HCT116 (cell line): Measurements from ENCODE around the gene HOMER3. TPM values are rescaled to one million over a fixed set of nuclear protein-coding genes. Genes with fewer than 3 reads are reported as not detected.

Experiments
- ATAC-seq: fragments of 200-7000 bp; cut with Tn5 transposase; 2 replicates; pipeline ENCODE4 v1.9.1; 2020; ENCODE audit warnings: mild to moderate bottlenecking, moderate library complexity
- BruUV-seq: library from RNA; stranded (reverse); fragments of 400-500 nt; replicated peaks from 2 replicates; lab custom pipeline; 2021; lab: Mats Ljungman, UMichigan
- CTCF ChIA-PET: fragments of 300-600 bp; sonication (Branson Sonifier 250); formaldehyde crosslinking; loops from one replicate; lab custom pipeline; 2021; ENCODE audit warnings: antibody characterized with exemption; lab: Charles Lee
- POLR2A ChIA-PET: fragments of 300-600, 350-600 bp; sonication (Branson Sonifier 250); formaldehyde crosslinking; loops from one replicate; lab custom pipeline; 2021; ENCODE audit warnings: antibody characterized with exemption; lab: Charles Lee
- RAD21 ChIA-PET, 2 experiments: fragments of 300-600 bp; sonication (Branson Sonifier 250); formaldehyde crosslinking; loops; one replicate each; lab custom pipeline; 2023; ENCODE audit warnings: low total read pairs in 2 of 2; ENCODE audit not compliant: uncharacterized antibody in 2 of 2, unreplicated experiment in 2 of 2, low non-redundant PET in 1 of 2; lab: Charles Lee
- DNase-seq: peaks from one replicate; pipeline ENCODE4 v3.0.0-alpha.2; 2010; ENCODE audit warnings: low read depth, low spot score
- H2AFZ ChIP-seq: fragments of 200-600 bp; shearing (Covaris generic), sonication (generic); 2 replicates; pipeline ENCODE4 v1.6.1; 2017; ENCODE audit warnings: low read depth, mixed run types, mixed read lengths, antibody characterized with exemption, low read length; ENCODE audit not compliant: poor library complexity, severe bottlenecking
- H3K27ac ChIP-seq: 2 replicates; pipeline ENCODE4 v1.5.1; 2012; ENCODE audit warnings: low read depth, low read length
- H3K27me3 ChIP-seq: fragments of 200-600 bp; sonication (generic); 2 replicates; pipeline ENCODE4 v1.6.1; 2016; ENCODE audit warnings: mixed run types, low read length, mixed read lengths; ENCODE audit not compliant: insufficient read depth
- H3K36me3 ChIP-seq, 2 experiments: fragments of 200-500 bp in 1 of 2; fragments of 200-600 bp in 1 of 2; sonication (Bioruptor generic) in 1 of 2; sonication (generic) in 1 of 2; 2 replicates each; pipeline versions ENCODE4 v1.5.1 to v1.6.1; 2014 to 2016; ENCODE audit warnings: low read length in 2 of 2, inconsistent platforms in 1 of 2, mixed read lengths in 1 of 2, mixed run types in 1 of 2; ENCODE audit not compliant: insufficient read depth in 2 of 2, control insufficient read depth in 1 of 2
- H3K4me1 ChIP-seq, 2 experiments: fragments of 200-600 bp in 1 of 2; sonication (generic) in 1 of 2; 2 replicates each; pipeline versions ENCODE4 v1.5.1 to v1.6.1; 2012 to 2017; ENCODE audit warnings: low read length in 2 of 2, inconsistent platforms in 1 of 2, mild to moderate bottlenecking in 1 of 2, mixed read lengths in 1 of 2, mixed run types in 1 of 2, moderate library complexity in 1 of 2; ENCODE audit not compliant: insufficient read depth in 2 of 2, control insufficient read depth in 1 of 2
- H3K4me2 ChIP-seq: fragments of 200-600 bp; sonication (generic); 2 replicates; pipeline ENCODE4 v1.6.1; 2017; ENCODE audit warnings: mixed run types, low read length, mixed read lengths
- H3K4me3 ChIP-seq, 2 experiments: fragments of 200-600 bp in 1 of 2; sonication (generic) in 1 of 2; replicated peaks in 1 of 2; 2 replicates each; pipeline ENCODE4 v1.5.1; 2011 to 2016; ENCODE audit warnings: low read length in 2 of 2, control low read depth in 1 of 2, low read depth in 1 of 2, mild to moderate bottlenecking in 1 of 2, mixed read lengths in 1 of 2, mixed run types in 1 of 2
- H3K79me2 ChIP-seq: fragments of 200-600 bp; sonication (generic); 2 replicates; pipeline ENCODE4 v1.6.1; 2017; ENCODE audit warnings: mild to moderate bottlenecking, mixed run types, low read length, moderate library complexity, mixed read lengths; ENCODE audit not compliant: insufficient read depth
- H3K9ac ChIP-seq: fragments of 200-600 bp; sonication (generic); 2 replicates; pipeline ENCODE4 v1.6.1; 2016; ENCODE audit warnings: low read length, mixed read lengths
- H3K9me2 ChIP-seq: fragments of 200-600 bp; sonication (generic), shearing (Covaris generic); 2 replicates; pipeline ENCODE4 v1.6.1; 2017; ENCODE audit warnings: mixed run types, mild to moderate bottlenecking, moderate library complexity; ENCODE audit not compliant: insufficient read depth
- H3K9me3 ChIP-seq, 2 experiments: fragments of 200-500 bp in 1 of 2; fragments of 200-600 bp in 1 of 2; sonication (Bioruptor generic) in 1 of 2; sonication (generic) in 1 of 2; 2 replicates each; pipeline ENCODE4 v1.6.1; 2014 to 2017; ENCODE audit warnings: low read length in 2 of 2, mixed read lengths in 2 of 2, inconsistent platforms in 1 of 2, low read depth in 1 of 2, mild to moderate bottlenecking in 1 of 2, mixed run types in 1 of 2, moderate library complexity in 1 of 2; ENCODE audit not compliant: control insufficient read depth in 1 of 2, insufficient read depth in 1 of 2
- H4K20me1 ChIP-seq: fragments of 200-600 bp; sonication (generic), shearing (Covaris generic); 2 replicates; pipeline ENCODE4 v1.6.1; 2017; ENCODE audit warnings: mixed run types, mild to moderate bottlenecking, moderate library complexity; ENCODE audit not compliant: insufficient read depth
- EZH2phosphoT487 ChIP-seq: fragments of 200-600 bp; IDR thresholded peaks from 2 replicates; pipeline ENCODE4 v1.6.1; 2018; ENCODE audit warnings: antibody characterized with exemption, borderline replicate concordance
- JUND ChIP-seq: IDR thresholded peaks from 2 replicates; pipeline ENCODE4 v1.6.1; 2012
- YY1 ChIP-seq: IDR thresholded peaks from 2 replicates; pipeline ENCODE4 v1.6.1; 2011; ENCODE audit warnings: low read length, low read depth, moderate library complexity, mild to moderate bottlenecking; ENCODE audit not compliant: insufficient replicate concordance; ENCODE audit errors: extremely low read depth
- intact Hi-C: fragments of 100-400 bp; cut with micrococcal nuclease; formaldehyde crosslinking; loops from 2 replicates; pipeline ENCODE4 v1.10.0; 2022
- total RNA-seq: library from RNA; stranded (reverse); gene quantifications from one replicate; pipeline ENCODE4 v1.2.1, GENCODE V29; 2021; ENCODE audit not compliant: unreplicated experiment
- TF ChIP-seq, protein P1 (sequence below), 3 experiments: fragments of 200-600 bp in 1 of 3; sonication (generic) in 1 of 3; IDR thresholded peaks in 2 of 3; conservative IDR thresholded peaks in 1 of 3; 2 replicates each; pipeline ENCODE4 v1.5.1; 2012 to 2017; ENCODE audit warnings: low read depth in 2 of 3, low read length in 2 of 3, antibody characterized with exemption in 1 of 3, borderline replicate concordance in 1 of 3, control low read depth in 1 of 3, mild to moderate bottlenecking in 1 of 3, mixed read lengths in 1 of 3, mixed run types in 1 of 3, moderate library complexity in 1 of 3; ENCODE audit not compliant: insufficient read depth in 1 of 3
- TF ChIP-seq, protein P2 (sequence below): IDR thresholded peaks from 2 replicates; pipeline ENCODE4 v1.6.1; 2012
- TF ChIP-seq, protein P3 (sequence below): IDR thresholded peaks from 2 replicates; pipeline ENCODE4 v1.6.1; 2011; ENCODE audit warnings: mild to moderate bottlenecking, low read length, moderate library complexity; ENCODE audit not compliant: insufficient replicate concordance; ENCODE audit errors: extremely low read depth

The HOMER3 gene
- total RNA-seq, 1 experiment from 2014 or later = 45.2 TPM

DNA sequence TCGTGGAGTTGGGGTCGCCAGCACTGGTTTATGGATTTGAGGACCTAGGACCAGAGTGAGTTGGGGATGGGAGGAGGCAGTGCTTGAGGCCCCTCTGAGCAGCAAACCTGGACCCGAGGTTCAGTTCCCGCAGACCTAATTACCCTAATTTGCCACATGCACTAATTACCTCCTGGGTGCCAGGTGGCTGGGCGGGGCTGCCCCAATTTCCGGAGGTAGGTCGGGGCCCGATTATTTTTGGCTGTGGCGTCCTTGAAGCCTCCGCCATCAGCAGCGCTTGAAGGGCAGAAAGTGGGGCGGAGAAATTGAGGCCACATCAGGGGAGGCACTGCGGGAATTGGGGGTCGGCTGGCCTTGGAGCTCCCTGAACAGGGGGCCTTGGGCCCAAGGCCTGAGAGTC, 5.9 kb upstream of the HOMER3 start:
- no peaks in the 10 kb centered on the region for H4K20me1 ChIP-seq
- TF ChIP-seq EZH2phosphoT487 (no peak), JUND (no peak), YY1 (no peak)
- TF ChIP-seq, protein P1, sequence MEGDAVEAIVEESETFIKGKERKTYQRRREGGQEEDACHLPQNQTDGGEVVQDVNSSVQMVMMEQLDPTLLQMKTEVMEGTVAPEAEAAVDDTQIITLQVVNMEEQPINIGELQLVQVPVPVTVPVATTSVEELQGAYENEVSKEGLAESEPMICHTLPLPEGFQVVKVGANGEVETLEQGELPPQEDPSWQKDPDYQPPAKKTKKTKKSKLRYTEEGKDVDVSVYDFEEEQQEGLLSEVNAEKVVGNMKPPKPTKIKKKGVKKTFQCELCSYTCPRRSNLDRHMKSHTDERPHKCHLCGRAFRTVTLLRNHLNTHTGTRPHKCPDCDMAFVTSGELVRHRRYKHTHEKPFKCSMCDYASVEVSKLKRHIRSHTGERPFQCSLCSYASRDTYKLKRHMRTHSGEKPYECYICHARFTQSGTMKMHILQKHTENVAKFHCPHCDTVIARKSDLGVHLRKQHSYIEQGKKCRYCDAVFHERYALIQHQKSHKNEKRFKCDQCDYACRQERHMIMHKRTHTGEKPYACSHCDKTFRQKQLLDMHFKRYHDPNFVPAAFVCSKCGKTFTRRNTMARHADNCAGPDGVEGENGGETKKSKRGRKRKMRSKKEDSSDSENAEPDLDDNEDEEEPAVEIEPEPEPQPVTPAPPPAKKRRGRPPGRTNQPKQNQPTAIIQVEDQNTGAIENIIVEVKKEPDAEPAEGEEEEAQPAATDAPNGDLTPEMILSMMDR (IDR thresholded peaks at IDR 0.05 in 2 of 3, conservative IDR thresholded peaks at IDR 0.05 in 1 of 3; ENCODE audit: borderline replicate concordance in 1 of 3, insufficient read depth in 1 of 3, low read depth in 2 of 3, low read length in 2 of 3) = no peak
- TF ChIP-seq, protein P2, sequence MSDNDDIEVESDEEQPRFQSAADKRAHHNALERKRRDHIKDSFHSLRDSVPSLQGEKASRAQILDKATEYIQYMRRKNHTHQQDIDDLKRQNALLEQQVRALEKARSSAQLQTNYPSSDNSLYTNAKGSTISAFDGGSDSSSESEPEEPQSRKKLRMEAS = no peak
- TF ChIP-seq, protein P3, sequence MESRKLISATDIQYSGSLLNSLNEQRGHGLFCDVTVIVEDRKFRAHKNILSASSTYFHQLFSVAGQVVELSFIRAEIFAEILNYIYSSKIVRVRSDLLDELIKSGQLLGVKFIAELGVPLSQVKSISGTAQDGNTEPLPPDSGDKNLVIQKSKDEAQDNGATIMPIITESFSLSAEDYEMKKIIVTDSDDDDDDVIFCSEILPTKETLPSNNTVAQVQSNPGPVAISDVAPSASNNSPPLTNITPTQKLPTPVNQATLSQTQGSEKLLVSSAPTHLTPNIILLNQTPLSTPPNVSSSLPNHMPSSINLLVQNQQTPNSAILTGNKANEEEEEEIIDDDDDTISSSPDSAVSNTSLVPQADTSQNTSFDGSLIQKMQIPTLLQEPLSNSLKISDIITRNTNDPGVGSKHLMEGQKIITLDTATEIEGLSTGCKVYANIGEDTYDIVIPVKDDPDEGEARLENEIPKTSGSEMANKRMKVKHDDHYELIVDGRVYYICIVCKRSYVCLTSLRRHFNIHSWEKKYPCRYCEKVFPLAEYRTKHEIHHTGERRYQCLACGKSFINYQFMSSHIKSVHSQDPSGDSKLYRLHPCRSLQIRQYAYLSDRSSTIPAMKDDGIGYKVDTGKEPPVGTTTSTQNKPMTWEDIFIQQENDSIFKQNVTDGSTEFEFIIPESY = no peak
- TF ChIP-seq, all 23 proteins: peak for 0
- no peak overlapping the region for H3K27ac ChIP-seq
- H3K4me2 ChIP-seq = no peak overlapping the region
- no peaks in the 10 kb centered on the region for H3K79me2 ChIP-seq
- ATAC-seq (no peak), DNase-seq (no peak)
- no peaks in the 10 kb centered on the region for H3K9me2 ChIP-seq
- H2AFZ ChIP-seq = no peak overlapping the region
- no TSS peak for BruUV-seq
- CTCF ChIA-PET = no interaction called here
- H3K9me3 ChIP-seq = no peaks in the 10 kb centered on the region
- peaks cover 0 to 5% of the 10 kb centered on the region in 2 experiments; a peak in 2 of 4 replicates for H3K4me1 ChIP-seq
- intact Hi-C loops = no loop called here
- no peaks in the 10 kb centered on the region for H3K36me3 ChIP-seq
- POLR2A ChIA-PET = interaction anchor here (0.8 kb wide), 1 partner anchor 28 kb away, joined by 3 read pairs; the partner anchor contains the start of genes COPE and DDX49
- H3K27me3 ChIP-seq = no peaks in the 10 kb centered on the region
- RAD21 ChIA-PET = no interaction called here
- no peak overlapping the region for H3K9ac ChIP-seq
- no peak overlapping the region for H3K4me3 ChIP-seq
